Astrocyte (in vitro differentiated cells and primary cell): Measurements from ENCODE around the gene MRGPRX1. TPM values are rescaled to one million over a fixed set of nuclear protein-coding genes. Genes with fewer than 3 reads are reported as not detected.

ENCODE experiments used
- DNase-seq: peaks from one replicate; pipeline ENCODE4 v3.0.0-alpha.2; 2010; ENCODE audit warnings: low read depth
- FAIRE-seq: peaks from 2 replicates; lab custom pipeline; 2011; peaks lifted over from hg19 to GRCh38; lab: Jason Lieb, UNC
- H2AFZ ChIP-seq: 2 replicates; pipeline ENCODE4 v1.6.0; 2012; ENCODE audit warnings: low read depth, low read length, inconsistent platforms
- H3K27ac ChIP-seq: 2 replicates; pipeline ENCODE4 v1.5.1; 2011; ENCODE audit warnings: low read depth, low read length, inconsistent platforms
- H3K27me3 ChIP-seq: 2 replicates; pipeline ENCODE4 v1.6.0; 2011; ENCODE audit warnings: low read length, inconsistent platforms; ENCODE audit not compliant: insufficient read depth
- H3K36me3 ChIP-seq: 2 replicates; pipeline ENCODE4 v1.5.1; 2011; ENCODE audit warnings: low read length, inconsistent platforms; ENCODE audit not compliant: insufficient read depth
- H3K4me1 ChIP-seq: 2 replicates; pipeline ENCODE4 v1.5.1; 2011; ENCODE audit warnings: low read length, inconsistent platforms; ENCODE audit not compliant: insufficient read depth
- H3K4me2 ChIP-seq: 2 replicates; pipeline ENCODE4 v1.6.0; 2012; ENCODE audit warnings: low read length, inconsistent platforms
- H3K4me3 ChIP-seq: 2 replicates; pipeline ENCODE4 v1.5.1; 2011; ENCODE audit warnings: low read depth, mild to moderate bottlenecking, low read length, inconsistent platforms; ENCODE audit not compliant: insufficient read depth
- H3K79me2 ChIP-seq: 2 replicates; pipeline ENCODE4 v1.6.0; 2012; ENCODE audit warnings: mild to moderate bottlenecking, low read length, inconsistent platforms; ENCODE audit not compliant: insufficient read depth
- H3K9ac ChIP-seq: 2 replicates; pipeline ENCODE4 v1.6.0; 2012; ENCODE audit warnings: mild to moderate bottlenecking, low read length, inconsistent platforms
- H3K9me3 ChIP-seq: 2 replicates; pipeline ENCODE4 v1.5.1; 2012; ENCODE audit warnings: low read depth, mild to moderate bottlenecking, low read length, inconsistent platforms; ENCODE audit not compliant: insufficient read depth
- H4K20me1 ChIP-seq: 2 replicates; pipeline ENCODE4 v1.6.0; 2012; ENCODE audit warnings: low read length, inconsistent platforms; ENCODE audit not compliant: insufficient read depth
- H3K27ac Mint-ChIP-seq: one replicate; pipeline ENCODE4 v1.8.0; 2021; ENCODE audit warnings: mild to moderate bottlenecking, mixed read lengths; ENCODE audit not compliant: unreplicated experiment
- H3K27me3 Mint-ChIP-seq: one replicate; pipeline ENCODE4 v1.8.0; 2021; ENCODE audit warnings: low read depth, mixed read lengths; ENCODE audit not compliant: unreplicated experiment
- H3K36me3 Mint-ChIP-seq: one replicate; pipeline ENCODE4 v1.8.0; 2021; ENCODE audit warnings: low read depth, mixed read lengths; ENCODE audit not compliant: unreplicated experiment
- H3K4me1 Mint-ChIP-seq: one replicate; pipeline ENCODE4 v1.8.0; 2021; ENCODE audit warnings: low read depth, mixed read lengths; ENCODE audit not compliant: unreplicated experiment
- H3K4me3 Mint-ChIP-seq: one replicate; pipeline ENCODE4 v1.8.0; 2021; ENCODE audit warnings: mild to moderate bottlenecking, moderate library complexity, mixed read lengths; ENCODE audit not compliant: unreplicated experiment
- H3K9me3 Mint-ChIP-seq: one replicate; pipeline ENCODE4 v1.8.0; 2021; ENCODE audit warnings: mild to moderate bottlenecking, mixed read lengths; ENCODE audit not compliant: unreplicated experiment
- CTCF ChIP-seq: IDR thresholded peaks from 2 replicates; pipeline ENCODE4 v1.5.1; 2011; ENCODE audit warnings: low read depth, mild to moderate bottlenecking, inconsistent platforms, low read length, moderate library complexity; ENCODE audit not compliant: insufficient read depth
- EZH2 ChIP-seq: IDR thresholded peaks from 2 replicates; pipeline ENCODE4 v1.6.1; 2012; ENCODE audit warnings: mild to moderate bottlenecking, low read length, inconsistent platforms; ENCODE audit not compliant: insufficient read depth
- total RNA-seq: library from RNA; stranded (reverse); gene quantifications from 2 replicates; pipeline ENCODE4 v1.2.1, GENCODE V29; 2021

Gene MRGPRX1
- total RNA-seq, 1 donor from 2014 or later, result not detected

GRCh38 chr11:18969720-18970119, 30.5 kb upstream of the MRGPRX1 start:
- Histone ChIP-seq H3K79me2 (no peaks in the 10 kb centered on the region), H3K36me3 (no peaks in the 10 kb centered on the region), H3K4me1 (no peaks in the 10 kb centered on the region), H3K9me3 (no peaks in the 10 kb centered on the region), H3K4me2 (no peak overlapping the region), H4K20me1 (no peaks in the 10 kb centered on the region), H3K4me3 (no peak overlapping the region), H3K9ac (no peak overlapping the region), H3K27me3 (no peaks in the 10 kb centered on the region), H3K27ac (no peak overlapping the region), H2AFZ (no peak overlapping the region)
- DNase-seq (no peak), FAIRE-seq (no peak)
- Mint-ChIP-seq H3K27ac (no peak overlapping the region), H3K36me3 (no peaks in the 10 kb centered on the region), H3K9me3 (no peaks in the 10 kb centered on the region), H3K4me3 (no peak overlapping the region), H3K4me1 (no peaks in the 10 kb centered on the region), H3K27me3 (peaks cover 14% of the 10 kb centered on the region)
- TF ChIP-seq CTCF, result no peak
- TF ChIP-seq EZH2, result no peak

GRCh38 chr11:18958221-18958910, 19.2 kb upstream of the MRGPRX1 start:
- no peaks in the 10 kb centered on the region for H3K36me3 ChIP-seq
- no peak overlapping the region for H3K4me3 Mint-ChIP-seq

More at GRCh38 chr11:18958221-18958910, 19.2 kb upstream of the MRGPRX1 start:
- no peaks in the 10 kb centered on the region for H3K79me2 ChIP-seq
- no peak overlapping the region for H3K9ac ChIP-seq
- DNase-seq (no peak), FAIRE-seq (no peak)
- no peak overlapping the region for H2AFZ ChIP-seq
- H3K4me2 ChIP-seq, result no peak overlapping the region
- Mint-ChIP-seq H3K4me1 (no peaks in the 10 kb centered on the region), H3K36me3 (no peaks in the 10 kb centered on the region), H3K27ac (no peak overlapping the region), H3K9me3 (peaks cover 1% of the 10 kb centered on the region), H3K27me3 (no peaks in the 10 kb centered on the region)
- H4K20me1 ChIP-seq, result no peaks in the 10 kb centered on the region
- no peak overlapping the region for H3K4me3 ChIP-seq
- TF ChIP-seq EZH2 (no peak), CTCF (no peak)
- no peaks in the 10 kb centered on the region for H3K9me3 ChIP-seq
- H3K4me1 ChIP-seq, result no peaks in the 10 kb centered on the region
- no peak overlapping the region for H3K27ac ChIP-seq
- H3K27me3 ChIP-seq, result no peaks in the 10 kb centered on the region
